ENCODE data around the gene NCAM2. TPM values are rescaled to one million over a fixed set of nuclear protein-coding genes. Genes with fewer than 3 reads are reported as not detected.

NCAM2 gene
- total RNA-seq, 4 donors from 2014 or later, result 0.96 to 1.6 TPM; not detected in 2

- no peaks in the 10 kb centered on the region for H3K9me3 ChIP-seq
- DNase-seq, result no peak
- H3K4me3 ChIP-seq, result no peak overlapping the region
- no peaks in the 10 kb centered on the region for H3K36me3 ChIP-seq
- intact Hi-C loops (cut with DNase I; ENCODE audit: low total_unique reads), result no loop called here
- no peak overlapping the region for H3K27ac ChIP-seq
- 42 to 49% methylated on average over 2 of the region's 2 CpGs for WGBS, 2 donors (ENCODE audit: low coverage in 1 of 2)
- in situ Hi-C loops (cut with MboI; ENCODE audit: low pct_ligation_motif_present in 1 of 4, low pct_unique_long_range_greater_than_20kb in 1 of 4, low sequenced_read_pairs in 3 of 4), result no loop called here
- H3K4me1 ChIP-seq, result no peaks in the 10 kb centered on the region
- H3K27me3 ChIP-seq, result no peaks in the 10 kb centered on the region
- no peak for TF ChIP-seq CTCF (IDR thresholded peaks at IDR 0.05)
- no peak for TF ChIP-seq POLR2AphosphoS5 (IDR thresholded peaks at IDR 0.05)
- TF ChIP-seq EP300 (IDR thresholded peaks at IDR 0.05; ENCODE audit: low read depth), result no peak
- no peak for TF ChIP-seq POLR2A (IDR thresholded peaks at IDR 0.05)
Observed at GRCh38 chr21:21297211-21297610, 299.0 kb downstream of the NCAM2 start.

- intact Hi-C loops (cut with DNase I; ENCODE audit: low total_unique reads), result no loop called here
- H3K4me3 ChIP-seq, result no peak overlapping the region
- TF ChIP-seq POLR2AphosphoS5 (IDR thresholded peaks at IDR 0.05) (no peak), CTCF (IDR thresholded peaks at IDR 0.05) (no peak), EP300 (IDR thresholded peaks at IDR 0.05; ENCODE audit: low read depth) (no peak), POLR2A (IDR thresholded peaks at IDR 0.05) (no peak)
- no peak for DNase-seq
- in situ Hi-C loops (cut with MboI; ENCODE audit: low pct_ligation_motif_present in 1 of 4, low pct_unique_long_range_greater_than_20kb in 1 of 4, low sequenced_read_pairs in 3 of 4), result no loop called here
- no peak overlapping the region for H3K27ac ChIP-seq
- 40 to 47% methylated on average over 1 to 2 of the region's 2 CpGs for WGBS, 2 donors (ENCODE audit: low coverage in 1 of 2)
- no peaks in the 10 kb centered on the region for H3K27me3 ChIP-seq
- no peaks in the 10 kb centered on the region for H3K9me3 ChIP-seq
- H3K36me3 ChIP-seq, result no peaks in the 10 kb centered on the region
- no peaks in the 10 kb centered on the region for H3K4me1 ChIP-seq
Observed at GRCh38 chr21:21301013-21301412, 302.8 kb downstream of the NCAM2 start.

GRCh38 chr21:21309510-21309909 lies 311.3 kb downstream of the NCAM2 start:
- TF ChIP-seq CTCF (IDR thresholded peaks at IDR 0.05) (no peak), POLR2AphosphoS5 (IDR thresholded peaks at IDR 0.05) (no peak), EP300 (IDR thresholded peaks at IDR 0.05; ENCODE audit: low read depth) (no peak), POLR2A (IDR thresholded peaks at IDR 0.05) (no peak)
- WGBS, 2 donors (ENCODE audit: low coverage in 1 of 2), result 71 to 75% methylated on average over 1 of the region's 1 CpG
- no peaks in the 10 kb centered on the region for H3K27me3 ChIP-seq
- intact Hi-C loops (cut with DNase I; ENCODE audit: low total_unique reads) (no loop called here), in situ Hi-C loops (cut with MboI; ENCODE audit: low pct_ligation_motif_present in 1 of 4, low pct_unique_long_range_greater_than_20kb in 1 of 4, low sequenced_read_pairs in 3 of 4) (no loop called here)
- no peak overlapping the region for H3K4me3 ChIP-seq
- H3K9me3 ChIP-seq, result no peaks in the 10 kb centered on the region
- no peaks in the 10 kb centered on the region for H3K4me1 ChIP-seq
- no peaks in the 10 kb centered on the region for H3K36me3 ChIP-seq
- no peak for DNase-seq
- no peak overlapping the region for H3K27ac ChIP-seq

GRCh38 chr21:21324297-21324696 lies 326.1 kb downstream of the NCAM2 start:
- H3K4me3 ChIP-seq, result no peak overlapping the region
- H3K9me3 ChIP-seq, result no peaks in the 10 kb centered on the region
- in situ Hi-C loops (cut with MboI; ENCODE audit: low pct_ligation_motif_present in 1 of 4, low pct_unique_long_range_greater_than_20kb in 1 of 4, low sequenced_read_pairs in 3 of 4), result no loop called here
- intact Hi-C loops (cut with DNase I; ENCODE audit: low total_unique reads), result no loop called here
- no peaks in the 10 kb centered on the region for H3K4me1 ChIP-seq
- H3K27ac ChIP-seq, result no peak overlapping the region
- no peaks in the 10 kb centered on the region for H3K27me3 ChIP-seq
- 84 to 91% methylated on average over 5 of the region's 5 CpGs for WGBS, 2 donors (ENCODE audit: low coverage in 1 of 2)
- no peaks in the 10 kb centered on the region for H3K36me3 ChIP-seq
- no peak for DNase-seq
- TF ChIP-seq EP300 (IDR thresholded peaks at IDR 0.05; ENCODE audit: low read depth) (no peak), POLR2A (IDR thresholded peaks at IDR 0.05) (no peak), POLR2AphosphoS5 (IDR thresholded peaks at IDR 0.05) (no peak)

GRCh38 chr21:21332492-21332891 lies 334.3 kb downstream of the NCAM2 start:
- TF ChIP-seq CTCF (IDR thresholded peaks at IDR 0.05) (no peak), POLR2A (IDR thresholded peaks at IDR 0.05) (no peak), EP300 (IDR thresholded peaks at IDR 0.05; ENCODE audit: low read depth) (no peak), POLR2AphosphoS5 (IDR thresholded peaks at IDR 0.05) (no peak)
- H3K4me1 ChIP-seq, result no peaks in the 10 kb centered on the region
- H3K36me3 ChIP-seq, result no peaks in the 10 kb centered on the region
- H3K27me3 ChIP-seq, result no peaks in the 10 kb centered on the region
- DNase-seq, result no peak
- in situ Hi-C loops (cut with MboI; ENCODE audit: low pct_ligation_motif_present in 1 of 4, low pct_unique_long_range_greater_than_20kb in 1 of 4, low sequenced_read_pairs in 3 of 4) (no loop called here), intact Hi-C loops (cut with DNase I; ENCODE audit: low total_unique reads) (no loop called here)
- no peak overlapping the region for H3K4me3 ChIP-seq
- no peaks in the 10 kb centered on the region for H3K9me3 ChIP-seq
- WGBS, 2 donors (ENCODE audit: low coverage in 1 of 2), result 76 to 100% methylated on average over 2 to 3 of the region's 3 CpGs
- H3K27ac ChIP-seq, result no peak overlapping the region
